HCT116 (cell line): ENCODE results near the gene PWWP2B.

ENCODE experiments used
- CTCF ChIP-seq, 3 experiments: fragments of 200-600 bp in 1 of 3; sonication (generic) in 1 of 3; IDR thresholded peaks in 2 of 3; conservative IDR thresholded peaks in 1 of 3; 2 replicates each; pipeline ENCODE4 v1.5.1; 2012 to 2017; ENCODE audit warnings: low read depth in 2 of 3, low read length in 2 of 3, antibody characterized with exemption in 1 of 3, borderline replicate concordance in 1 of 3, control low read depth in 1 of 3, mild to moderate bottlenecking in 1 of 3, mixed read lengths in 1 of 3, mixed run types in 1 of 3, moderate library complexity in 1 of 3; ENCODE audit not compliant: insufficient read depth in 1 of 3
- EZH2 ChIP-seq: fragments of 200-600 bp; sonication (generic); IDR thresholded peaks from 2 replicates; pipeline ENCODE4 v1.6.1; 2017; ENCODE audit warnings: antibody characterized with exemption, mixed run types
- EZH2phosphoT487 ChIP-seq: fragments of 200-600 bp; IDR thresholded peaks from 2 replicates; pipeline ENCODE4 v1.6.1; 2018; ENCODE audit warnings: antibody characterized with exemption, borderline replicate concordance
- POLR2A ChIP-seq: IDR thresholded peaks from 2 replicates; pipeline ENCODE4 v1.7.0; 2011; ENCODE audit warnings: borderline replicate concordance; ENCODE audit not compliant: insufficient read depth, insufficient read length; ENCODE audit errors: extremely low read depth
- POLR2AphosphoS5 ChIP-seq: IDR thresholded peaks from 2 replicates; pipeline ENCODE4 v1.6.1; 2011; ENCODE audit warnings: mild to moderate bottlenecking, low read depth, low read length, moderate library complexity
- SP1 ChIP-seq: IDR thresholded peaks from 2 replicates; pipeline ENCODE4 v1.6.1; 2012; ENCODE audit warnings: low read depth
- YY1 ChIP-seq: IDR thresholded peaks from 2 replicates; pipeline ENCODE4 v1.6.1; 2011; ENCODE audit warnings: low read length, low read depth, moderate library complexity, mild to moderate bottlenecking; ENCODE audit not compliant: insufficient replicate concordance; ENCODE audit errors: extremely low read depth
- ZNF274 ChIP-seq: fragments of 200-500 bp; sonication (Bioruptor generic); IDR thresholded peaks from 2 replicates; pipeline ENCODE4 v1.6.1; 2014; ENCODE audit warnings: mild to moderate bottlenecking, low read depth, low read length, inconsistent platforms
- TF ChIP-seq, protein P1 (sequence below): IDR thresholded peaks from 2 replicates; pipeline ENCODE4 v1.6.1; 2012

- TF ChIP-seq POLR2AphosphoS5 (no peak), CTCF (IDR thresholded peaks at IDR 0.05 in 2 of 3, conservative IDR thresholded peaks at IDR 0.05 in 1 of 3; ENCODE audit: borderline replicate concordance in 1 of 3, insufficient read depth in 1 of 3, low read depth in 2 of 3, low read length in 2 of 3) (peak; percentile 9 to 77 (median 64); a peak in 4 of 6 replicates), POLR2A (no peak), ZNF274 (no peak), EZH2 (no peak), SP1 (no peak), YY1 (no peak), EZH2phosphoT487 (no peak)
- TF ChIP-seq, protein P1, sequence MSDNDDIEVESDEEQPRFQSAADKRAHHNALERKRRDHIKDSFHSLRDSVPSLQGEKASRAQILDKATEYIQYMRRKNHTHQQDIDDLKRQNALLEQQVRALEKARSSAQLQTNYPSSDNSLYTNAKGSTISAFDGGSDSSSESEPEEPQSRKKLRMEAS: no peak
Observed at GRCh38 chr10:132360766-132361447, 36.1 kb upstream of the PWWP2B start.
